HG02763 (cell line): ENCODE measurements around the gene B4GALNT3.

Experiments
- ATAC-seq: cut with Tn5 transposase; IDR thresholded peaks from one replicate; pipeline ENCODE4 v1.9.1; 2021; ENCODE audit warnings: mild to moderate bottlenecking, moderate library complexity; ENCODE audit not compliant: unreplicated experiment

B4GALNT3 gene

GRCh38 chr12:508145-508544 lies 48.4 kb downstream of the B4GALNT3 start:
- ATAC-seq = no peak

GRCh38 chr12:508795-509194 lies 49.1 kb downstream of the B4GALNT3 start:
- no peak for ATAC-seq

GRCh38 chr12:509500-509899 lies 49.8 kb downstream of the B4GALNT3 start:
- no peak for ATAC-seq

- ATAC-seq = no peak
Observed at GRCh38 chr12:510071-510825, 50.5 kb downstream of the B4GALNT3 start.

GRCh38 chr12:512933-513332 lies 53.2 kb downstream of the B4GALNT3 start:
- no peak for ATAC-seq

GRCh38 chr12:513446-513845 lies 53.7 kb downstream of the B4GALNT3 start:
- ATAC-seq = no peak

- ATAC-seq = no peak
Observed at GRCh38 chr12:517538-517937, 57.8 kb downstream of the B4GALNT3 start.

- no peak for ATAC-seq
Observed at GRCh38 chr12:520119-520518, 60.4 kb downstream of the B4GALNT3 start.

- no peak for ATAC-seq
Observed at GRCh38 chr12:522692-523378, 63.1 kb downstream of the B4GALNT3 start.

GRCh38 chr12:524167-524951 lies 64.6 kb downstream of the B4GALNT3 start:
- no peak for ATAC-seq

GRCh38 chr12:526089-526488 lies 66.3 kb downstream of the B4GALNT3 start:
- ATAC-seq = no peak

GRCh38 chr12:527241-527640 lies 67.5 kb downstream of the B4GALNT3 start:
- ATAC-seq = no peak

- ATAC-seq = no peak
Observed at GRCh38 chr12:527729-528128, 68.0 kb downstream of the B4GALNT3 start.

- ATAC-seq = no peak
Observed at GRCh38 chr12:530308-530707, 70.6 kb downstream of the B4GALNT3 start.

- no peak for ATAC-seq
Observed at GRCh38 chr12:530821-531220, 71.1 kb downstream of the B4GALNT3 start.

GRCh38 chr12:531951-532585 lies 72.3 kb downstream of the B4GALNT3 start:
- no peak for ATAC-seq

- ATAC-seq = no peak
Observed at GRCh38 chr12:532908-533565, 73.3 kb downstream of the B4GALNT3 start.

GRCh38 chr12:533718-534117 lies 74.0 kb downstream of the B4GALNT3 start:
- no peak for ATAC-seq

- ATAC-seq = no peak
Observed at GRCh38 chr12:534216-534615, 74.5 kb downstream of the B4GALNT3 start.

GRCh38 chr12:535396-535795 lies 75.7 kb downstream of the B4GALNT3 start:
- ATAC-seq = no peak

GRCh38 chr12:536751-537245 lies 77.1 kb downstream of the B4GALNT3 start:
- ATAC-seq = no peak
